ENCODE measurements around the gene MRPS31. TPM values are rescaled to one million over a fixed set of nuclear protein-coding genes. Genes with fewer than 3 reads are reported as not detected.

MRPS31 gene
- polyA plus RNA-seq, 3 donors = 9.5 to 11.4 (median 11.3) TPM

- Mint-ChIP-seq H3K4me1 (no peaks in the 10 kb centered on the region), H3K9me3 (no peaks in the 10 kb centered on the region), H3K27ac (peak overlapping the region in 1 of 7 donors; percentile 13), H3K4me3 (no peak overlapping the region), H3K36me3 (peaks cover 43 to 62% of the 10 kb centered on the region in 2 donors), H3K27me3 (ENCODE audit: low read depth in 3 of 3) (peaks cover 0 to 3% (median 0%) of the 10 kb centered on the region in 3 donors)
- WGBS (ENCODE audit: insufficient coverage) = no CpG with 5 or more reads among the region's 1 CpG
- TF ChIP-seq CTCF (IDR thresholded peaks at IDR 0.05) = no peak
- Histone ChIP-seq H3K27me3 (ENCODE audit: control insufficient read depth in 2 of 2, insufficient read depth in 2 of 2, low read length in 2 of 2) (no peaks in the 10 kb centered on the region), H3K4me1 (ENCODE audit: control insufficient read depth in 1 of 2, insufficient read depth in 2 of 2, low read length in 2 of 2) (no peaks in the 10 kb centered on the region), H2AFZ (ENCODE audit: insufficient read depth, low read depth, low read length, poor library complexity, severe bottlenecking) (no peak overlapping the region), H3K36me3 (replicated peaks in 1 of 2; ENCODE audit: control insufficient read depth in 1 of 2, insufficient read depth in 2 of 2, low read length in 2 of 2) (peaks cover 29 to 74% of the 10 kb centered on the region in 2 donors), H3K9ac (ENCODE audit: insufficient read depth, low read length, poor library complexity, severe bottlenecking) (no peak overlapping the region), H4K20me1 (ENCODE audit: insufficient read depth, low read length) (no peaks in the 10 kb centered on the region), H3K27ac (ENCODE audit: low read depth in 1 of 2, low read length in 2 of 2) (no peak overlapping the region), H3K79me2 (ENCODE audit: insufficient read depth, low read length) (peaks cover 14% of the 10 kb centered on the region), H3K9me3 (replicated peaks in 1 of 2; ENCODE audit: control insufficient read depth in 1 of 2, insufficient read depth in 1 of 2, low read length in 2 of 2) (no peaks in the 10 kb centered on the region), H3K4me3 (replicated peaks in 1 of 3; ENCODE audit: low read depth in 2 of 3, low read length in 3 of 3) (no peak overlapping the region), H3K4me2 (replicated peaks; ENCODE audit: extremely low read depth, low read length, poor library complexity, severe bottlenecking) (no peak overlapping the region)
- intact Hi-C loops (cut with micrococcal nuclease) = no loop called here
- no peak for DNase-seq
Observed at GRCh38 chr13:40762849-40763248, 8.1 kb downstream of the MRPS31 start.

GRCh38 chr13:40758811-40759210 lies 12.2 kb downstream of the MRPS31 start:
- Mint-ChIP-seq H3K4me1 (no peaks in the 10 kb centered on the region), H3K36me3 (peaks cover 42 to 67% of the 10 kb centered on the region in 2 donors), H3K27me3 (ENCODE audit: low read depth in 3 of 3) (peaks cover 0 to 1% (median 0%) of the 10 kb centered on the region in 3 donors), H3K9me3 (no peaks in the 10 kb centered on the region), H3K4me3 (no peak overlapping the region), H3K27ac (no peak overlapping the region)
- Histone ChIP-seq H3K9ac (ENCODE audit: insufficient read depth, low read length, poor library complexity, severe bottlenecking) (no peak overlapping the region), H3K9me3 (replicated peaks in 1 of 2; ENCODE audit: control insufficient read depth in 1 of 2, insufficient read depth in 1 of 2, low read length in 2 of 2) (no peaks in the 10 kb centered on the region), H2AFZ (ENCODE audit: insufficient read depth, low read depth, low read length, poor library complexity, severe bottlenecking) (no peak overlapping the region), H3K79me2 (ENCODE audit: insufficient read depth, low read length) (no peaks in the 10 kb centered on the region), H3K4me2 (replicated peaks; ENCODE audit: extremely low read depth, low read length, poor library complexity, severe bottlenecking) (no peak overlapping the region), H3K27ac (ENCODE audit: low read depth in 1 of 2, low read length in 2 of 2) (no peak overlapping the region), H4K20me1 (ENCODE audit: insufficient read depth, low read length) (no peaks in the 10 kb centered on the region), H3K36me3 (replicated peaks in 1 of 2; ENCODE audit: control insufficient read depth in 1 of 2, insufficient read depth in 2 of 2, low read length in 2 of 2) (peaks cover 49 to 86% of the 10 kb centered on the region in 2 donors), H3K4me1 (ENCODE audit: control insufficient read depth in 1 of 2, insufficient read depth in 2 of 2, low read length in 2 of 2) (no peaks in the 10 kb centered on the region), H3K27me3 (ENCODE audit: control insufficient read depth in 2 of 2, insufficient read depth in 2 of 2, low read length in 2 of 2) (no peaks in the 10 kb centered on the region), H3K4me3 (replicated peaks in 1 of 3; ENCODE audit: low read depth in 2 of 3, low read length in 3 of 3) (no peak overlapping the region)
- no peak for DNase-seq
- no peak for TF ChIP-seq CTCF (IDR thresholded peaks at IDR 0.05)
- 100% methylated on average over 2 of the region's 4 CpGs for WGBS (ENCODE audit: insufficient coverage)
- intact Hi-C loops (cut with micrococcal nuclease) = no loop called here

Measured in CD14-positive monocyte (primary cell).